AG09319 (cell line): ENCODE measurements around the gene FRS3.

ENCODE experiments used
- DNase-seq: peaks from one replicate; pipeline ENCODE4 v3.0.0-alpha.2; 2010; ENCODE audit warnings: low read depth; ENCODE audit errors: extremely low read depth
- TF ChIP-seq, protein P1 (sequence below): IDR thresholded peaks from 2 replicates; pipeline ENCODE4 v1.5.1; 2011; ENCODE audit warnings: low read depth, mild to moderate bottlenecking, inconsistent platforms, low read length, moderate library complexity

Gene FRS3

DNA sequence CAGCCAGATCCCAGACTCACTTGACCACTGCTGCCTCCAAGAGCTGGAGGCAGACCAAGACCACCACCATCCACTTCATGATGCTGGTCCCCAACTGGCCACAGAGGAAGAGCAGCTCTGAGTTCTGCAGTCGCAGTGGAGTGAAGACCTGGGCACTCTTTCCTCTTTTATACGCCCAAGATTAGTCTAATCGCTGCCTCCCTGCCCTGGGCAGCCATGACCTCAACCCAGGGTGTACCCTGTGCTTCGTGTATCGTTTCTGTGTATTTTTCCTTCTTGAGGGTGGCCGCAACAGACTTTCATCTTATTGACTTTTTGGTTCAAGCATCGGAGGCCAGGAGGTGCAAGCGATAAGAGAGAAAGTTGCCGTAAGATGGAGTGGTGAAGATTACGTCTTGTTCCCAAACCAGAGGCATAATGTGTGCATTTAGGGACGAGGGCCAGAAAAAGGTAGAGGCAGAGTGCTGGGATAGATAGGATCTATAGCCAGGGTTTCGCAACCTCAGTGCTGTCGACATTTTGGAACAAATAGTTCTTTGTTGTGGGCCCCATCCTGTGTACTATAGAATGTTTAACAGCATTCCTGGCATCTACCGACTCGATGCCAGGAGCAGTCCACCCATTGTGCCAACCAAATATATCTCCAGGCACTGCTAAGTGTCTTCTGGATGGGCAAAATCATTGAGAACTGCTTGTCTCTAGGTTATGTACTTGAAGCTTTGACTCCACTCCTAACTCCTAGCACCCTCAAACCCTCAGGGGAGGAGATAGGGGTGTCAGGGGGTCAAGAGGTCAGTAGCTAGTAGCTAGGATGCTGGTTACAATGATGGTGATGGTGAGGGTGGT, 32.2 kb downstream of the FRS3 start, which contains the start of gene PGC:
PGC (minus strand) TSS at position 142 of the 846 bp plus-strand sequence; CDS start at position 79, 63 bp downstream.
- TF ChIP-seq, protein P1, sequence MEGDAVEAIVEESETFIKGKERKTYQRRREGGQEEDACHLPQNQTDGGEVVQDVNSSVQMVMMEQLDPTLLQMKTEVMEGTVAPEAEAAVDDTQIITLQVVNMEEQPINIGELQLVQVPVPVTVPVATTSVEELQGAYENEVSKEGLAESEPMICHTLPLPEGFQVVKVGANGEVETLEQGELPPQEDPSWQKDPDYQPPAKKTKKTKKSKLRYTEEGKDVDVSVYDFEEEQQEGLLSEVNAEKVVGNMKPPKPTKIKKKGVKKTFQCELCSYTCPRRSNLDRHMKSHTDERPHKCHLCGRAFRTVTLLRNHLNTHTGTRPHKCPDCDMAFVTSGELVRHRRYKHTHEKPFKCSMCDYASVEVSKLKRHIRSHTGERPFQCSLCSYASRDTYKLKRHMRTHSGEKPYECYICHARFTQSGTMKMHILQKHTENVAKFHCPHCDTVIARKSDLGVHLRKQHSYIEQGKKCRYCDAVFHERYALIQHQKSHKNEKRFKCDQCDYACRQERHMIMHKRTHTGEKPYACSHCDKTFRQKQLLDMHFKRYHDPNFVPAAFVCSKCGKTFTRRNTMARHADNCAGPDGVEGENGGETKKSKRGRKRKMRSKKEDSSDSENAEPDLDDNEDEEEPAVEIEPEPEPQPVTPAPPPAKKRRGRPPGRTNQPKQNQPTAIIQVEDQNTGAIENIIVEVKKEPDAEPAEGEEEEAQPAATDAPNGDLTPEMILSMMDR, result no peak
- no peak for DNase-seq

DNA sequence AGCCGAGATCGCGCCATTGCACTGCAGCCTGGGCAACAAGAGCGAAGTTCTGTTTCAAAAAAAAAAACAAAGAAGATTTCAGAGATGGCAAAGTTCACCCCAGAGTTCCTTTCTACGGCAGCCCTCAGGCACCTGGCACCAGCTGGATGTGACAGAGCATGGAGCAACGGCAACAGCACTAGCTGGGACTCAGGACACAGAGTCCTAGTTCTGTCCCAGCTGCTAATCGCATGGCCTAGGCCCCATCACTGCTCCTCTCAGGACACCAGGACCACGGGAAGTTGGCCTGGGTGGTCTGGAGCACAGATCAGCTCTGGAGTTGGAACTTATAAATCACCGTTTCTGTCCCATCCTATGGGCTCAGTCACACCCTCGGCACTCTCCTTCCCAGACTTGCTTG, 33.6 kb downstream of the FRS3 start:
- TF ChIP-seq, protein P1, result no peak
- DNase-seq, result no peak

DNA sequence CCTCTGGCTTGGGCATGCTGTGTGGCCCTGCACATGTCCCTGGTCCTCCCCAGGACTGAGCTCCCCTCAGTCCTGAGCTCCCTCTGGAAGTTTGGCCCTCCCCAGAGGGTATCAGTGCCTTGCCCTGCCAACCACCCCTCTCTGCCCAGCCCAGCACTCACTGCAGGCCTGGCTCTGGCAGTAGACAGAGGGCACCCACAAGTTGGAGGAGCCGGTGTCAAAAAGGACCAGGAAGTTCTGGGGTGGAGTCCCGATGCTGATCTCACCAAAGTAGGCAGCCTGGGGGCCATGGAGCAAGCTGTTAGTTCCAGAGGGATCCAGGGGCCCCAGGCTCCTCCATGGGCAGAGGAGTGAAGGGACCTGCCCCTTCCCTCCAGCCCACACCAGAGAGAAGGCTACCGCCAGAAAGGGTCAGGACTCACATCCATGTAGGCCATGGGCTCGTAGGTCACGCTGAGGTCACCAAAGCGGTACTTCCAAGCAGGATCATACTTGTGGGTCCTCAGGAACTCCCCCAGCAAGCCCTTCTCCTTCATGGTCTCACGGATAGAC, 35.4 kb downstream of the FRS3 start:
- DNase-seq, result no peak
- TF ChIP-seq, protein P1, result no peak

DNA sequence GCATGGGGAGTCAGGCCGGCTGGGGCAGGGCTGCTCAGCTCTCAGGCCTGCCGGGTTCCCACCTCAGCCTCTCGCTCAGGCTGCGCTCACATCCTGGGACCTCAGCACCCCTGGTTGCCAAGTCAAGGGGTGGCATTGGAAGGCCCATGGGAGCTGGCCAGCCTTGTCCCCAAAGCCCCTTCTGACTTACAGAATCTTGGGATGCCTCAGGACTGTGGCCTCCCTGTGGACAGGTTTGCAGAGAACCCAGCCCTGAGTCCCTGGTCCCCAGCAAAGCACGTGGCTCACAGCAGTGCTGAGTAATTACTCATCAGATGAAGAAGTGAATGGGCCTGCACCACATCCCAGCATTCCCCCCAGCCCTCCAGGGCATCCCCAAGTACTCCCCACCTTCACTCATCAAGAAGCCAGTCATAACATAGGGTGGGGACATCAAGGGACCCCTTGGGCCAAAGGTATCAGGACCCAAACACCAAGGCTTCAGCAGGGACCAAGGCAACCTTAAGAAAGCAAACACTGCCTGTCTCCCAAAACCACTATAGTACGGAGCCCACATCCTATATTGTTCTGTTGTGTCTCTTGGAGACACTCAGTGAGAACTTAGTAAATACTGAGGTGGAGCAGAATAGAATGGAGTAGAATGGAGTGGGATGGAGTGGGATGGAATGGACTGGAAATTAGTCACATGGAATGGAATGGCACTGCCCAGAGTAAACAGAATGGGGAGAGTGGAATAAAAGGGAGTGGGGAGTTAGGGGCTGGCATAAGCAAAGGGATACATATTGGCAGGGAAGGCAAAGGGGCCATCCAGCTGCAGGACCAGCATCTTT, 36.1 kb downstream of the FRS3 start:
- DNase-seq, result no peak
- TF ChIP-seq, protein P1, result no peak

DNA sequence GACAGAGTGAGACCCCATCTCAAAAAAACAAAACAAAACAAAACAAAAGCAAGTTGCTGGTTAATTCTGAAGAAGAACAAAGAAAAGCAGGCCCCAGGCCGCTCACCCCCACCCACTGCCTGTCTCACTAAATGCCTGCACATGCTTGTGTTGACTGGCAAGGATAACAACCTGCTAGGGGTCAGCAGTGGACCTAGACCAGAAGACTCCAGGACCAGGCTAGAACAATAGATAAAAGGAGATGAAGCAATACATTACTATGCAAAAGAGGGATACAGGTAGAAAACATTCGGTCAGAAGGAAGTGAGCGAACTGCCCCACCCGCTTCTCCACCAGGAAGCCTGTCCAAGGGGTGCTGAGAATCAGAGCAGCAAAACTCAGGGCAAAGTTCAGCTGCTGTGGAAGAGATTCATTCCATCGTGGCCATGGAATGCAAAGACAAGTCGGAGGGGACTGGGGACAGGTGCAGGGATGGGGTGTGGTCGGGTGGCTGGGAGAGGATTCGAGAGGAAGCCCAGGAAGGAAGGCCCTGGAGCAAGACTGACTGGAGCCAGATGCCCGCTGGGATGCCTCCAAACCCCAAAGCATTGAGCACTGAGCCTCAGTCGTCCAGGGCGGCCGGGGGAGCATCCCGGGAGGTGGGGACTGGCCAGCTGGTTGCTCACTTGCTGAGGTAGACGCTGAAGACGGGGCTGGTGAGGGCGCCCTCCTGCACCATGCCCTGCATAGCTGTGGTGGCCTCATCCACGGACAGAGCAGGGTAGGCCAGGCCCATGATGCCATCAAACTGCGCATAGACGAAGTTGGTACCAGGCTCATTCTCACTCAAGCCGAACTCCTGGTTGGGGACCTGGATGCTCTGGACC, 37.8 kb downstream of the FRS3 start:
- TF ChIP-seq, protein P1, result no peak
- DNase-seq, result no peak

DNA sequence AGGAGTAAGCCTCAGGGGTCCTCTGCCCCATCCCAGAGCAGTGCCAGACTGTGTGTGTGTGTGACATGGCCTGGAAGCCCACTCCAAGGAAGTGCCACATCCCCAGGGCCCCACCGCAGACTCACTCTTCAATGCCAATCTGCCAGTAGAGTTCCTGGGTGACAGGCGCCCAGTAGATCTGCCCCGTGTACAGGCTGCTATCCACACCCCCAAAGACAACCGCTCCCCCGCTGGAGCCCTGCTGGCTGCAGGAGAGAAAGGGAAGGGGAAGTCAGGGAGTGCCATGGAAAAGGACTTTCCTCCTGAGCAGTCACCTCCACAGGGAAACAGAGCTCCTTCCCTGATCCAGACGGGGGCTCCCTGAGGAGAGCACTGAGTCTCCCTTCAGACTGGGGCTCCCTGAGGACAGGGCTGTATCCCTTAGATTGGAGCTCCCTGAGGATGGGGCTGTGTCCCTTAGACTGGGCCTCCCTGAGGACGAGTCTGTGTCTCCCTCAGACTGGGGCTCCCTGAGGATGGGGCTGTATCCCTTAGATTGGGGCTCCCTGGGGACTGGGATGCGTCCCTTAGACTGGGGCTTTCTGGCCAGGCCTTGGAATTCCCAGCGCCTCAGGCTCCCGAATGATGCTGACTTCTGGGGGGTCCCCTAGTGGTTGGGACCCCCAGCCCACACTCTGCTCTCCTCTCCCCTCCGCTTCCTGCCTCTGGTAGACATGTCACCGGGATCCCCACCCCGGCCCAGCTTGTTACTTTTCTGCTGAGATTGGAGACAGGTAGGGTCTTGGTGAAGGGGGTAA, 39.1 kb downstream of the FRS3 start:
- TF ChIP-seq, protein P1, result no peak
- no peak for DNase-seq
